A673 (cell line): Measurements from ENCODE around the gene MED15. TPM values are rescaled to one million over a fixed set of nuclear protein-coding genes. Genes with fewer than 3 reads are reported as not detected.

ENCODE experiments used
- BruUV-seq: library from RNA; stranded (reverse); fragments of 400-500 nt; replicated peaks from 2 replicates; lab custom pipeline; 2021; lab: Mats Ljungman, UMichigan
- CTCF ChIA-PET: fragments of 300-600 bp; sonication (Branson Sonifier 250); formaldehyde crosslinking; loops from one replicate; lab custom pipeline; 2022; ENCODE audit warnings: antibody characterized with exemption; lab: Charles Lee
- POLR2A ChIA-PET: fragments of 300-600 bp; sonication (Branson Sonifier 250); formaldehyde crosslinking; loops from one replicate; lab custom pipeline; 2022; ENCODE audit warnings: antibody characterized with exemption; ENCODE audit not compliant: low non-redundant PET; lab: Charles Lee
- DNase-seq: peaks from one replicate; pipeline ENCODE4 v3.0.0-alpha.2; 2015; ENCODE audit warnings: low spot score
- H3K27ac ChIP-seq: fragments of 200-600 bp; sonication (generic); 2 replicates; pipeline ENCODE4 v1.5.1; 2016; ENCODE audit warnings: mixed run types, low read depth, mild to moderate bottlenecking, mixed read lengths, antibody characterized with exemption, low read length; ENCODE audit not compliant: poor library complexity, severe bottlenecking
- H3K27me3 ChIP-seq: fragments of 200-600 bp; sonication (generic); replicated peaks from 2 replicates; pipeline ENCODE4 v1.6.1; 2017; ENCODE audit warnings: mixed run types, low read depth, mild to moderate bottlenecking, mixed read lengths, antibody characterized with exemption, low read length; ENCODE audit not compliant: insufficient read depth, poor library complexity
- H3K36me3 ChIP-seq: fragments of 200-600 bp; sonication (generic); 2 replicates; pipeline ENCODE4 v1.6.1; 2016; ENCODE audit warnings: mixed run types, mild to moderate bottlenecking, mixed read lengths, antibody characterized with exemption, low read length; ENCODE audit not compliant: insufficient read depth, poor library complexity, severe bottlenecking
- H3K4me1 ChIP-seq: fragments of 200-600 bp; sonication (generic); 2 replicates; pipeline ENCODE4 v1.6.1; 2017; ENCODE audit warnings: mixed run types, mild to moderate bottlenecking, mixed read lengths, antibody characterized with exemption, low read length; ENCODE audit not compliant: insufficient read depth, poor library complexity, severe bottlenecking
- H3K4me3 ChIP-seq: fragments of 200-600 bp; sonication (generic); 2 replicates; pipeline ENCODE4 v1.5.1; 2016; ENCODE audit warnings: low read depth, mixed run types, mild to moderate bottlenecking, mixed read lengths, low read length; ENCODE audit not compliant: poor library complexity, severe bottlenecking
- H3K9me3 ChIP-seq: fragments of 200-600 bp; sonication (generic); 2 replicates; pipeline ENCODE4 v1.6.1; 2016; ENCODE audit warnings: mixed run types, low read depth, mild to moderate bottlenecking, mixed read lengths, antibody characterized with exemption, low read length; ENCODE audit not compliant: poor library complexity, severe bottlenecking
- CTCF ChIP-seq: fragments of 300-800, 200-600 bp; sonication (generic); conservative IDR thresholded peaks from 2 replicates; pipeline ENCODE4 v1.5.1; 2017; ENCODE audit warnings: low read depth, mild to moderate bottlenecking, antibody characterized with exemption, low read length, moderate library complexity, mixed read lengths
- EZH2 ChIP-seq: fragments of 200-600 bp; sonication (generic); IDR thresholded peaks from 2 replicates; pipeline ENCODE4 v1.6.1; 2017; ENCODE audit warnings: borderline replicate concordance, low read depth, mild to moderate bottlenecking, mixed read lengths, antibody characterized with exemption, low read length; ENCODE audit not compliant: poor library complexity, severe bottlenecking
- intact Hi-C: fragments of 100-400 bp; cut with micrococcal nuclease; formaldehyde crosslinking; loops from one replicate; pipeline ENCODE4 v1.10.0; 2022; ENCODE audit not compliant: unreplicated experiment
- total RNA-seq: library from RNA; stranded (reverse); gene quantifications from 2 replicates; pipeline ENCODE4 v1.2.3, GENCODE V29; 2021

MED15 gene
- total RNA-seq, 1 experiment from 2014 or later: 96.2 TPM

DNA sequence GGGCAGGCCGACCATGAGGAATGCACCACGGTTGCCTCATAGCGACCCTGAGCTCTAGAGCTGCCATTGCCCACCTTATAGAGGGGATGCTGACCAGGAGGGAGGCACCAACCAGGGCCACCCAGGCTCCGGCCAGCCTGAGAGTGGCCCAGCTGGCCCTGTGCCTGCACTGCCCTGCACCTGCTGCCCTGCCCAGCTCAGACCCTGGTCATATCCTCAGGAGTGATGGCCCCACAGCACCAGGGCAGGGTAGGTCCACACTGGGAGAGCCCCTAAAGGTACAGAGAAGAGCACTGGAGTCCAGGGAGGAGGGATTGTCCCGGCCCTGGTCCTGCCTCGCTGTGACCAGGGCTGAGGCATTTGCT, 127.8 kb downstream of the MED15 start:
- no peak for DNase-seq
- POLR2A ChIA-PET: no interaction called here
- intact Hi-C loops: no loop called here
- Histone ChIP-seq H3K36me3 (no peaks in the 10 kb centered on the region), H3K4me1 (no peaks in the 10 kb centered on the region), H3K27ac (no peak overlapping the region), H3K9me3 (no peaks in the 10 kb centered on the region), H3K4me3 (no peak overlapping the region), H3K27me3 (no peaks in the 10 kb centered on the region)
- BruUV-seq: no TSS peak
- no peak for TF ChIP-seq EZH2
- TF ChIP-seq CTCF: no peak
- CTCF ChIA-PET: no interaction called here

- Histone ChIP-seq H3K9me3 (no peaks in the 10 kb centered on the region), H3K4me3 (no peak overlapping the region), H3K36me3 (no peaks in the 10 kb centered on the region), H3K27ac (no peak overlapping the region), H3K27me3 (no peaks in the 10 kb centered on the region), H3K4me1 (no peaks in the 10 kb centered on the region)
- TF ChIP-seq EZH2 (no peak), CTCF (no peak)
- intact Hi-C loops: no loop called here
- no TSS peak for BruUV-seq
- CTCF ChIA-PET: no interaction called here
- POLR2A ChIA-PET: no interaction called here
- no peak for DNase-seq
These were observed 128.8 kb downstream of the MED15 start for GRCh38 chr22:20636075-20636812.

- no TSS peak for BruUV-seq
- Histone ChIP-seq H3K27ac (no peak overlapping the region), H3K9me3 (no peaks in the 10 kb centered on the region), H3K36me3 (no peaks in the 10 kb centered on the region), H3K4me1 (no peaks in the 10 kb centered on the region), H3K27me3 (no peaks in the 10 kb centered on the region), H3K4me3 (no peak overlapping the region)
- no peak for DNase-seq
- POLR2A ChIA-PET: no interaction called here
- CTCF ChIA-PET: no interaction called here
- TF ChIP-seq CTCF: no peak
- no peak for TF ChIP-seq EZH2
- intact Hi-C loops: no loop called here
These were observed 129.5 kb downstream of the MED15 start for GRCh38 chr22:20636945-20637344.

Other genes with a start within 250 kb of the MED15 start
- gene RTN4R, start 239.3 kb upstream of the MED15 start, total RNA-seq: 9.6 and 9.9 TPM in 2 replicates
- gene DGCR6L, start 187.6 kb upstream of the MED15 start, total RNA-seq: 50.7 and 59.7 TPM in 2 replicates
- 37.2 and 37.7 TPM in 2 replicates for gene ZNF74, start 113.5 kb upstream of the MED15 start, total RNA-seq
- 1.4 and 1.7 TPM in 2 replicates for gene SCARF2, start 69.8 kb upstream of the MED15 start, total RNA-seq
- 36.2 and 46.3 TPM in 2 replicates for gene KLHL22, start 11.8 kb upstream of the MED15 start, total RNA-seq